B cell (primary cell): Measurements from ENCODE around the gene RNF26.

Source experiments
- CTCF ChIP-seq: fragments of 200-600 bp; IDR thresholded peaks from one replicate; pipeline ENCODE4 v1.8.0; 2022; ENCODE audit warnings: antibody characterized with exemption, mild to moderate bottlenecking
- EZH2 ChIP-seq: IDR thresholded peaks from 2 replicates; pipeline ENCODE4 v1.6.1; 2012; ENCODE audit warnings: borderline replicate concordance, low read depth, mild to moderate bottlenecking, moderate library complexity, low read length; ENCODE audit not compliant: insufficient read depth, poor library complexity, severe bottlenecking

GRCh38 chr11:119319136-119319699 is 15.1 kb upstream of the RNF26 start:
- TF ChIP-seq CTCF (no peak), EZH2 (no peak)
